Ovary (tissue), 3 donors: ENCODE results near the gene GTPBP8.

Experiments used
- POLR2A ChIP-seq: fragments of 450-650 bp; IDR thresholded peaks from one replicate; pipeline ENCODE4 v1.6.1; 2017; ENCODE audit warnings: antibody characterized with exemption, mild to moderate bottlenecking, moderate library complexity
- TF ChIP-seq, protein P1 (sequence below), 3 donors: fragments of 450-650 bp in 2 of 3; fragments of 200-600 bp in 1 of 3; IDR thresholded peaks; one replicate each; pipeline versions ENCODE4 v1.5.1 to v1.8.0; 2016 to 2022; ENCODE audit warnings: antibody characterized with exemption in 3 of 3, mild to moderate bottlenecking in 1 of 3
- donor health status: DM: no; HTN: no; CAD: no.

DNA sequence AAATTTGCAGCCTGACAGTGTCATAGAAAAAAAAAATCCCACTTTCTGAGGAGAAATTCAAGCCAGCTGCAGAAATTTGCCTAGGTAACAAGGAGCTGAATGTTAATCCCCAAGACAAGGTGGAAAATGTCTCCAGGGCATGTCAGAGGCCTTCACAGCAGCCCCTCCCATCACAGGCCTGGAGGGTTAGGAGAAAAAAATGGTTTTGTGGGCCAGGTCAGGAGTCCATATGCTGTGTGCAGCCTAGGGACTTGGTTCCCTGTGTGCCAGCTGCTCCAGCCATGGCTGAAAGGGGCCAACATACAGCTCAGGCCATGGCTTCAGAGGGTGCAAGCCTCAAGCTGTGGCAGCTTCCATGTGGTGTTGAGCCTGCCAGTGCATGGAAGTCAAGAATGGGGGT, 27.1 kb upstream of the GTPBP8 start:
- TF ChIP-seq POLR2A = no peak
- TF ChIP-seq, protein P1, sequence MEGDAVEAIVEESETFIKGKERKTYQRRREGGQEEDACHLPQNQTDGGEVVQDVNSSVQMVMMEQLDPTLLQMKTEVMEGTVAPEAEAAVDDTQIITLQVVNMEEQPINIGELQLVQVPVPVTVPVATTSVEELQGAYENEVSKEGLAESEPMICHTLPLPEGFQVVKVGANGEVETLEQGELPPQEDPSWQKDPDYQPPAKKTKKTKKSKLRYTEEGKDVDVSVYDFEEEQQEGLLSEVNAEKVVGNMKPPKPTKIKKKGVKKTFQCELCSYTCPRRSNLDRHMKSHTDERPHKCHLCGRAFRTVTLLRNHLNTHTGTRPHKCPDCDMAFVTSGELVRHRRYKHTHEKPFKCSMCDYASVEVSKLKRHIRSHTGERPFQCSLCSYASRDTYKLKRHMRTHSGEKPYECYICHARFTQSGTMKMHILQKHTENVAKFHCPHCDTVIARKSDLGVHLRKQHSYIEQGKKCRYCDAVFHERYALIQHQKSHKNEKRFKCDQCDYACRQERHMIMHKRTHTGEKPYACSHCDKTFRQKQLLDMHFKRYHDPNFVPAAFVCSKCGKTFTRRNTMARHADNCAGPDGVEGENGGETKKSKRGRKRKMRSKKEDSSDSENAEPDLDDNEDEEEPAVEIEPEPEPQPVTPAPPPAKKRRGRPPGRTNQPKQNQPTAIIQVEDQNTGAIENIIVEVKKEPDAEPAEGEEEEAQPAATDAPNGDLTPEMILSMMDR (IDR thresholded peaks at IDR 0.05) = no peak
